GM21825 (cell line): Measurements from ENCODE around the gene DBET.
"Not testable (repeated sequence)": the region's sequence is repeated elsewhere in the genome, so short reads cannot be mapped to it uniquely, and the experiment has no call there.

ENCODE experiments used
- ATAC-seq: cut with Tn5 transposase; IDR thresholded peaks from one replicate; pipeline ENCODE4 v1.9.1; 2021; ENCODE audit warnings: mild to moderate bottlenecking, moderate library complexity; ENCODE audit not compliant: unreplicated experiment

Gene DBET

GRCh38 chr4:190049378-190050239 is 14.7 kb upstream of the DBET start:
- ATAC-seq, result not testable (repeated sequence)

DNA sequence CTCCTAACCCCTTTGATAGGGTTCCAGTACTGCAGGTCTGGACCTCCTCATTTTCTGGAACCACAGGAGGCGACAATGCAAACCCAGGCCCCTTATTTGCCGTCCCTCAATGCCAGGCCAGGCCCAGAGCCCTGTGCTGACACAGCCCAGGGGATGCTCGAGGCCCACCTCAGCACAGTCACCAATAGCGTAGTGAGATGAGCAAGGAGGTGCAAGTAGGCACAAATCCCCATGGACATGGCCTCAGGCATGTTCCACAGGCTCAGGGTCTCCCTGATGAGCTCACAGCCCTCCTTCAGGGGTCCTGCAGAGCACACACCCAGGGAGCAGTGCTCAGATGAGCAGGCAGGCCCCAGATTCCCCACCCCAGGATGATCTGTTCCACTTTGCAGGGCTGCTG is 5.3 kb upstream of the DBET start:
- ATAC-seq, result not testable (repeated sequence)

DNA sequence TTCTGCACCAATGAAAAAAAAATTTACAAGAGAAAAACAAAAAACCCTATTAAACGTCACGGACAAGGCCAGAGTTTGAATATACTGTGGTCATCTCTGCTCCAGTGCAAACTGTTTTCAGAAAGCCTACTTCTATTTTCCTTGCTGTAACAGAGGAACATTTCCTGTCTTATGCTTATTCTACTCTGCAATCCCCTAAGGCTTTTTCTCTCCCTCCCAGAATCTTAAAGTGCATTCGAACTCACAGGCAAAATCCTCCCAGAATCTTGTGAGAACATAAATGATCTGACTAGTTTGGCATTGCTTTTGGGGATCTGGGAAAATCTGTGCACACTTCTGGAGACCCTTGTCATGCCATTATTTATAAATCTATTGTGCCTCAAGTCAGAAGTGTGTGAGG is 503 bp downstream of the DBET start:
- not testable (repeated sequence) for ATAC-seq

DNA sequence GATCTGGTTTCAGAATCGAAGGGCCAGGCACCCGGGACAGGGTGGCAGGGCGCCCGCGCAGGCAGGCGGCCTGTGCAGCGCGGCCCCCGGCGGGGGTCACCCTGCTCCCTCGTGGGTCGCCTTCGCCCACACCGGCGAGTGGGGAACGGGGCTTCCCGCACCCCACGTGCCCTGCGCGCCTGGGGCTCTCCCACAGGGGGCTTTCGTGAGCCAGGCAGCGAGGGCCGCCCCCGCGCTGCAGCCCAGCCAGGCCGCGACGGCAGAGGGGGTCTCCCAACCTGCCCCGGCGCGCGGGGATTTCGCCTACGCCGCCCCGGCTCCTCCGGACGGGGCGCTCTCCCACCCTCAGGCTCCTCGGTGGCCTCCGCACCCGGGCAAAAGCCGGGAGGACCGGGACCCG is 4.0 kb downstream of the DBET start:
- not testable (repeated sequence) for ATAC-seq

GRCh38 chr4:190093052-190093451 is 28.8 kb downstream of the DBET start:
- ATAC-seq, result not testable (repeated sequence)

DNA sequence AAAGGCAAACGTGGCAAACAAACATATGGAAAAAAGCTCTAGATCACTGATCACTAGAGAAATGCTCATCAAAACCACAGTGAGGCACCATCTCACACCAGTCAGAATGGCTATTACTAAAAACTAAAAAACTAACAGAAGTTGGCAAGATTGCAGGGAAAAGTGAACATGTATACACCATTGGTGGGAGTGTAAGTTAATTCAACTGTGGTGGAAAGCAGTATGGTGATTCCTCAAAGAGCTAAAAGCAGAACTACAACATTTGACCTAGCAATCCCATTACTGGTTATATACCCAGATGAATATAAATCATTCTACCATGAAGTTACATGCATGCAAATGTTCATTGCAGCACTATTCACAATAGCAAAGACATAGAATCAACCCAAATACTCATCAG is 29.7 kb downstream of the DBET start:
- not testable (repeated sequence) for ATAC-seq

DNA sequence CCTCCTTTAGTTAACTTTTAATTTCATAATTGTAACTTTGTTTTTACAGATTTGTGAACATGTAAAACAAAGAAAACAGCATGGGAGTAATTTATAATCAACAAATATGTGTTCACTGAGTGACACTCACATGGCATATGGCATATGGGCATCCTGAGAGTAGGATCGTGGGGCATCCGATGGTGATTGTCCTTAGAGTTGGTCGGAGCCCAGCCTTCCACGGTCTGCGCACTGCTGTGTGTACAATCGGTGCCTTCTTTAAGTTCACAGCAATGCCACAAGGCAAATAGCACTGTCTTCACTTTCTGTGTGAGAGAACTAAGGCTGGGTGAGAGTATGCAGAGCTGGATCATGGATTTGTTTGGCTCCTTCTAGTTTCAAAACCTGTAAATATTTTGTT is 31.0 kb downstream of the DBET start:
- not testable (repeated sequence) for ATAC-seq

- not testable (repeated sequence) for ATAC-seq
These were observed 35.3 kb downstream of the DBET start for GRCh38 chr4:190099605-190100004.

DNA sequence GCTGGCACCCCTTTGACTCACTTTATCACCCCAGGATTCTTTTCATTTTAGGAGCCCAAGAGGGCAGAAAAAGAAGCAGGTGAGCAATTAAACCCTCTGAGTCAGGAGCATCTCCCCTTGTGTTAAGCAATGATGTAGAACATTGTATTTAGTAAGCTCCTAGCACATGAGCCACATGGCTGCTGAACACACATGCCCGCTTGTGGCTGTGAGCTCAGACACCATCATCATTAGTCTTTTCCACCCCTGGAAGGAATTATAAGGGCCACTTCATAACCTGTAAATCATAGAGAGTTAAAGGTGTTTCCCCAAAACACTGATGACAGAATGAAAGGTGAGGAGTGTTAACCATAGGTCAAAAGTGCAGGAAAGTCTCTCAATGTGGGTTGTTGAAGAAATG is 37.2 kb downstream of the DBET start:
- not testable (repeated sequence) for ATAC-seq

- not testable (repeated sequence) for ATAC-seq
These were observed 41.9 kb downstream of the DBET start for GRCh38 chr4:190106191-190106590.

GRCh38 chr4:190106611-190107480 is 42.5 kb downstream of the DBET start:
- not testable (repeated sequence) for ATAC-seq

GRCh38 chr4:190107766-190108485 is 43.6 kb downstream of the DBET start:
- not testable (repeated sequence) for ATAC-seq

- not testable (repeated sequence) for ATAC-seq
These were observed 44.5 kb downstream of the DBET start for GRCh38 chr4:190108756-190109155.

- ATAC-seq, result not testable (repeated sequence)
These were observed 45.2 kb downstream of the DBET start for GRCh38 chr4:190109390-190110011.

DNA sequence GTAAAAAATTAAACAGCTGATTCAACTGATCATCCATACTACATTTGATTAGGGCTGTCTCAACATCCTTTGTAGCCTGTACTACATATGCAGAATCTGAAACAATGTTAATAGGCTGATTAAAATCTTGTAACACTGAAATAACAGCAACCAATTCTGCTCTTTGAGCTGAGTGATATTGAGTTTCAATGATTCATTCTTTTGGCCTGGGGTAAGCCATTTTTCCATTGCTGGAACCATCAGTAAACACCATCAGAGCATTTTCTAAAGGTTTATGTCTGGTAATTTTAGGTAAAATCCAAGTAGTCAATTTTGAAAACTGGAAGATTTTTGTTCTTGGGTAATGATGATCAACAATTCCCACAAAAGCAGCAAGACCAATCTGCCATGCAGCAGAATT is 45.7 kb downstream of the DBET start:
- not testable (repeated sequence) for ATAC-seq

DNA sequence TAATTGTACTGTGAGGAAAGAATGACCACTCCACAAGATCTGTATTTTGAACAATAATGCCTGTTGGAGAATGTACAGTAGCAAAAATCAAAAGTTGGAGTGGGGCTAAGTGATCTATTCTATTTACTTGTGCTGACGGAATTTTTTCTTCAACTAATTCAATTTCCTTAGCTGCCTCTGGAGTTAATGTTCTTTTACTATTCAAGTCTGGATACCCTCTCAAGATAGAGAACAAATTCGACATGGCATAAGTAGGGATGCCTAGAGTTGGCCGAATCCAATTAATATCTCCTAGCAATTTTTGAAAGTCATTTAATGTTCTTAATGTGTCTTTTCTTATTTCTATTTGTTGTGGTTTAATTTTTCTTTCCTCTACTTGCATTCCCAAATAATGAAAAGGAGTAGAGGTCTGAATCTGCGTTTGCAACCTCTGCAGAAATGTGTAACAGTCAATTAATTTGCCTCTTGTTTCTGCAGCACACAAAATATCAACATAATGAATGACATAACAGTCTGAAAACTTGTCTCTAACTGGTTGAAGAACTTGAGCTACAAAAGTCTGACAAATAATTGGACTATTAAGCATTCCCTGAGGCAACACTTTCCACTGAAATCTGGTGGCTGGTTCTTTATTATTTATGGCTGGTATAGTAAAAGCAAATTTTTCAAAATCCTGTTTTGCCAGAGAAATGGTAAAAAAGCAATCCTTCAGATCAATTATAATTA is 46.4 kb downstream of the DBET start:
- ATAC-seq, result not testable (repeated sequence)

DNA sequence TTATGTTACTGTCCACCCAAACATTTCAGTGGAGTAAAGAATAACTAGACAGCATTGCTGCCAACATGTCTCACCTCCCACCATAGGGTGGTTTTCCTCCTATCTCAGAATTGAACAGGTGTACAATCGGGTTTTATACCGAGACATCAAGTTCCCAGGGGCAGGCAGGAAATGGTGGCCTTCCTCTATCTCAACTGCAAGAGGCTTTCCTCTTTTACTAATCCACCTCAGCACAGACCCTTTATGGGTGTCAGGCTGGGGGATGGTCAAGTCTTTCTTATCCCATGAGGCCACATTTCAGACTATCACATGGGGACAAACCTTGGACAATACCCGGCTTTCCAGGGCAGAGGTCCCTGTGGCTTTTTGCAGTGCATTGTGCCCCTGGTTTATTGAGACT is 48.6 kb downstream of the DBET start:
- ATAC-seq, result not testable (repeated sequence)

GRCh38 chr4:190114991-190115390 is 50.7 kb downstream of the DBET start:
- not testable (repeated sequence) for ATAC-seq
